GM11168 (cell line): ENCODE results near the gene SSNA1.

Experiments used
- in situ Hi-C: fragments of 300-500 bp; cut with MboI; formaldehyde crosslinking; loops from one replicate; pipeline ENCODE4 v1.12.0; 2022; ENCODE audit warnings: low sequenced_read_pairs; ENCODE audit not compliant: unreplicated experiment

Gene SSNA1

GRCh38 chr9:137178939-137179630 is 9.4 kb upstream of the SSNA1 start:
- in situ Hi-C loops = no loop called here

GRCh38 chr9:137179761-137180160 is 8.7 kb upstream of the SSNA1 start:
- in situ Hi-C loops = no loop called here

- in situ Hi-C loops = no loop called here
These were observed 8.0 kb upstream of the SSNA1 start for GRCh38 chr9:137180491-137180890.

GRCh38 chr9:137181680-137182079 is 6.8 kb upstream of the SSNA1 start:
- in situ Hi-C loops = no loop called here

- in situ Hi-C loops = no loop called here
These were observed 5.6 kb upstream of the SSNA1 start for GRCh38 chr9:137182836-137183235.

- in situ Hi-C loops = no loop called here
These were observed 4.4 kb upstream of the SSNA1 start for GRCh38 chr9:137183980-137184595.

GRCh38 chr9:137184881-137185660 is 3.4 kb upstream of the SSNA1 start:
- in situ Hi-C loops = no loop called here

- in situ Hi-C loops = no loop called here
These were observed 2.6 kb upstream of the SSNA1 start for GRCh38 chr9:137185921-137186320.

GRCh38 chr9:137186385-137186784 is 2.1 kb upstream of the SSNA1 start:
- in situ Hi-C loops = no loop called here

- in situ Hi-C loops = no loop called here
These were observed 1.1 kb upstream of the SSNA1 start for GRCh38 chr9:137187386-137187785.

- in situ Hi-C loops = no loop called here
These were observed 388 bp upstream of the SSNA1 start for GRCh38 chr9:137188086-137188489.

GRCh38 chr9:137189297-137190295 is 1.1 kb downstream of the SSNA1 start:
- in situ Hi-C loops = no loop called here

GRCh38 chr9:137190315-137190856 is 1.9 kb downstream of the SSNA1 start:
- in situ Hi-C loops = no loop called here

- in situ Hi-C loops = no loop called here
These were observed 2.8 kb downstream of the SSNA1 start for GRCh38 chr9:137191245-137191644.

GRCh38 chr9:137191691-137192447 is 3.4 kb downstream of the SSNA1 start:
- in situ Hi-C loops = no loop called here

GRCh38 chr9:137192448-137192780 is 3.9 kb downstream of the SSNA1 start:
- in situ Hi-C loops = no loop called here

GRCh38 chr9:137192859-137193258 is 4.4 kb downstream of the SSNA1 start:
- in situ Hi-C loops = no loop called here

- in situ Hi-C loops = no loop called here
These were observed 5.3 kb downstream of the SSNA1 start for GRCh38 chr9:137193771-137194170.

- in situ Hi-C loops = no loop called here
These were observed 5.9 kb downstream of the SSNA1 start for GRCh38 chr9:137194388-137194787.
